Fibroblast of villous mesenchyme (primary cell): ENCODE data around the gene NOL3. TPM values are rescaled to one million over a fixed set of nuclear protein-coding genes. Genes with fewer than 3 reads are reported as not detected.

ENCODE experiments used
- DNase-seq: peaks from one replicate; pipeline ENCODE4 v3.0.0-alpha.2; 2010; ENCODE audit warnings: low read depth
- H3K4me3 ChIP-seq: 2 replicates; pipeline ENCODE4 v1.5.1; 2011; ENCODE audit warnings: low read depth, mild to moderate bottlenecking, low read length
- CTCF ChIP-seq: IDR thresholded peaks from 2 replicates; pipeline ENCODE4 v1.5.1; 2012; ENCODE audit warnings: low read depth, mild to moderate bottlenecking, low read length; ENCODE audit not compliant: insufficient read depth
- total RNA-seq: library from RNA; depleted of rRNA; stranded (reverse); fragments of >200 nt; gene quantifications from 2 replicates; pipeline ENCODE4 v1.2.3, GENCODE V29; 2012

The NOL3 gene
- total RNA-seq, 1 donor = 11.7 TPM

GRCh38 chr16:67170949-67171649 lies 761 bp downstream of the NOL3 start:
- peak overlapping the region; percentile 57 for H3K4me3 ChIP-seq
- TF ChIP-seq CTCF = no peak
- DNase-seq = no peak

GRCh38 chr16:67173323-67173722 lies 3.0 kb downstream of the NOL3 start:
- H3K4me3 ChIP-seq = peak overlapping the region; percentile 60
- no peak for TF ChIP-seq CTCF
- no peak for DNase-seq

- peak; percentile 29 for TF ChIP-seq CTCF
- peak overlapping the region; percentile 60 for H3K4me3 ChIP-seq
- DNase-seq = peak; percentile 86
These were observed 3.7 kb downstream of the NOL3 start for GRCh38 chr16:67173808-67174705.

GRCh38 chr16:67174706-67175231 lies 4.4 kb downstream of the NOL3 start:
- DNase-seq = no peak
- H3K4me3 ChIP-seq = peak overlapping the region; percentile 60
- no peak for TF ChIP-seq CTCF

GRCh38 chr16:67176662-67177061 lies 6.3 kb downstream of the NOL3 start:
- no peak for TF ChIP-seq CTCF
- no peak overlapping the region for H3K4me3 ChIP-seq

GRCh38 chr16:67177743-67178699 lies 7.7 kb downstream of the NOL3 start:
- peak; percentile 14 for TF ChIP-seq CTCF
- peak; percentile 57 for DNase-seq

More at GRCh38 chr16:67176662-67177061, 6.3 kb downstream of the NOL3 start:
- no peak for DNase-seq

More at GRCh38 chr16:67177743-67178699, 7.7 kb downstream of the NOL3 start:
- peak overlapping the region; percentile 41 for H3K4me3 ChIP-seq
